Smooth muscle cell (in vitro differentiated cells): ENCODE data around the gene EPN3. TPM values are rescaled to one million over a fixed set of nuclear protein-coding genes. Genes with fewer than 3 reads are reported as not detected.

ENCODE experiments used
- DNase-seq: peaks from one replicate; lab custom pipeline; 2025; ENCODE audit not compliant: unreplicated experiment; lab: John Stamatoyannopoulos, UW
- H2AFZ ChIP-seq: fragments of 200-600 bp; sonication (generic); 2 replicates; pipeline ENCODE4 v1.6.0; 2016; ENCODE audit warnings: antibody characterized with exemption, low read depth, mild to moderate bottlenecking
- H3F3A ChIP-seq: fragments of 200-600 bp; sonication (generic); 2 replicates; pipeline ENCODE4 v1.6.0; 2017; ENCODE audit warnings: antibody characterized with exemption, low read depth
- H3K27ac ChIP-seq: fragments of 200-600 bp; sonication (generic); 2 replicates; pipeline ENCODE4 v1.5.1; 2016; ENCODE audit warnings: low read depth, mild to moderate bottlenecking
- H3K27me3 ChIP-seq: fragments of 200-600 bp; sonication (generic); 2 replicates; pipeline ENCODE4 v1.6.1; 2016; ENCODE audit warnings: low read depth, mild to moderate bottlenecking
- H3K36me3 ChIP-seq: fragments of 200-600 bp; sonication (generic); 2 replicates; pipeline ENCODE4 v1.5.1; 2016; ENCODE audit warnings: low read depth
- H3K4me1 ChIP-seq: fragments of 200-600 bp; sonication (generic); 2 replicates; pipeline ENCODE4 v1.5.1; 2016; ENCODE audit warnings: low read depth
- H3K4me2 ChIP-seq: fragments of 200-600 bp; sonication (generic); 2 replicates; pipeline ENCODE4 v1.6.0; 2016; ENCODE audit warnings: mild to moderate bottlenecking
- H3K4me3 ChIP-seq: fragments of 200-600 bp; sonication (generic); 2 replicates; pipeline ENCODE4 v1.5.1; 2016; ENCODE audit warnings: mild to moderate bottlenecking
- H3K79me2 ChIP-seq: fragments of 200-600 bp; sonication (generic); 2 replicates; pipeline ENCODE4 v1.6.0; 2016; ENCODE audit warnings: low read depth, mild to moderate bottlenecking
- H3K9ac ChIP-seq: fragments of 200-600 bp; sonication (generic); 2 replicates; pipeline ENCODE4 v1.6.0; 2016; ENCODE audit warnings: low read depth
- H3K9me3 ChIP-seq: fragments of 200-600 bp; sonication (generic); replicated peaks from 2 replicates; pipeline ENCODE4 v1.5.1; 2016; ENCODE audit warnings: low read depth
- H4K20me1 ChIP-seq: fragments of 200-600 bp; sonication (generic); 2 replicates; pipeline ENCODE4 v1.6.0; 2016; ENCODE audit warnings: low read depth
- WGBS: methylation state at CpG from one replicate; pipeline ENCODE4 v1.1.7; 2016; ENCODE audit warnings: low lambda C conversion rate; 5-methylcytosine and 5-hydroxymethylcytosine counted together
- polyA plus RNA-seq: library from polyadenylated mRNA; unstranded; fragments of >200 nt; fragmentation: Nextera tagmentation; extraction: Ambion mirVana; gene quantifications from 2 replicates; pipeline ENCODE4 v1.2.1, GENCODE V29; 2016
- total RNA-seq: library from RNA; depleted of rRNA; stranded (reverse); fragments of >200 nt; gene quantifications from 2 replicates; pipeline ENCODE4 v1.2.3, GENCODE V29; 2014
- TF ChIP-seq, protein P1 (sequence below): fragments of 200-600 bp; sonication (generic); IDR thresholded peaks from 2 replicates; pipeline ENCODE4 v1.5.1; 2017; ENCODE audit warnings: borderline replicate concordance, mild to moderate bottlenecking, antibody characterized with exemption; ENCODE audit not compliant: insufficient read depth, poor library complexity, severe bottlenecking

Gene EPN3
- total and polyA plus RNA-seq, 2 experiments from 2014 or later, result 3.9 to 5.1 TPM

DNA sequence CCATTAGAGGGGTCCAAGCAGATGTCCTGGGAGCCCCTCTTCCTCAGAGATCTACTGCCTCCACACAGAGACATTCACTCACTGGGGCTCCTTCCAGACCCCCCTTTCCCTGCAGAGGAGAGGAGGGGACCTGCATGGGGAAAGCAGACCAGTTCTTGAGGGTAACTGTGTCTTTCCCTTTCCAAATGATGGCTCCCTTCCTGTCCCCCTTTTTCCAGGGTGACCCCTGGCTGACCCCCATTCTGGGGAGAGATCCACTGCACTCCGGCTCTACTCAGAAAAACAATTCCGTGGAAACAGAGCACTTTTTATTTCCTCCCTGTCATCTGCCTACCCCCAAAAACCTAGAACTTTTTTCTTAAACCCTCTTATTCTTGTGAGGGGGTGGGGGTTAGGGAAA is 34.4 kb downstream of the EPN3 start:
- Histone ChIP-seq H3K27me3 (peaks cover 26% of the 10 kb centered on the region), H3K27ac (no peak overlapping the region), H3F3A (no peaks in the 10 kb centered on the region), H3K4me1 (peaks cover 24% of the 10 kb centered on the region), H4K20me1 (no peaks in the 10 kb centered on the region), H3K9me3 (no peaks in the 10 kb centered on the region), H2AFZ (no peak overlapping the region), H3K36me3 (no peaks in the 10 kb centered on the region), H3K4me3 (no peak overlapping the region), H3K9ac (no peak overlapping the region), H3K4me2 (no peak overlapping the region), H3K79me2 (no peaks in the 10 kb centered on the region)
- TF ChIP-seq, protein P1, sequence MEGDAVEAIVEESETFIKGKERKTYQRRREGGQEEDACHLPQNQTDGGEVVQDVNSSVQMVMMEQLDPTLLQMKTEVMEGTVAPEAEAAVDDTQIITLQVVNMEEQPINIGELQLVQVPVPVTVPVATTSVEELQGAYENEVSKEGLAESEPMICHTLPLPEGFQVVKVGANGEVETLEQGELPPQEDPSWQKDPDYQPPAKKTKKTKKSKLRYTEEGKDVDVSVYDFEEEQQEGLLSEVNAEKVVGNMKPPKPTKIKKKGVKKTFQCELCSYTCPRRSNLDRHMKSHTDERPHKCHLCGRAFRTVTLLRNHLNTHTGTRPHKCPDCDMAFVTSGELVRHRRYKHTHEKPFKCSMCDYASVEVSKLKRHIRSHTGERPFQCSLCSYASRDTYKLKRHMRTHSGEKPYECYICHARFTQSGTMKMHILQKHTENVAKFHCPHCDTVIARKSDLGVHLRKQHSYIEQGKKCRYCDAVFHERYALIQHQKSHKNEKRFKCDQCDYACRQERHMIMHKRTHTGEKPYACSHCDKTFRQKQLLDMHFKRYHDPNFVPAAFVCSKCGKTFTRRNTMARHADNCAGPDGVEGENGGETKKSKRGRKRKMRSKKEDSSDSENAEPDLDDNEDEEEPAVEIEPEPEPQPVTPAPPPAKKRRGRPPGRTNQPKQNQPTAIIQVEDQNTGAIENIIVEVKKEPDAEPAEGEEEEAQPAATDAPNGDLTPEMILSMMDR, result no peak
- DNase-seq, result no peak
- WGBS, result 63% methylated on average over 2 of the region's 2 CpGs

DNA sequence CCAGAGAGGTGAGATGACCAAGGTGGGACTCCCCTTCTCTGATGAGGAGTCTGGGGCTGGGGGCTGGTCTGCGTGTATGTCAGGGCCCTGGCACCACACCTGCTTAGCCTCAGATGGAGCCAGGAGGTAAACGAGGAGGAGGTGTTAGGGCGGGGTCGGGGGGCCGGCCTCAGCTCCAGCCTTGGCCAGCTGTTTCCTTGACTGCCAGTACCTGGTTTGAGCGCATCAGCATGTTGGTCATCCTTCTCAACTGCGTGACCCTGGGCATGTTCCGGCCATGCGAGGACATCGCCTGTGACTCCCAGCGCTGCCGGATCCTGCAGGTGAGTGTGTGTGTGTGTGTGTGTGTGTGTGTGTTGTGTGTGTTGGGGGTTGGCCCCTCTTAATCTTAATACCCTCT is 36.1 kb downstream of the EPN3 start:
- 95% methylated on average over 9 of the region's 12 CpGs for WGBS
- no peak overlapping the region for H3K4me2 ChIP-seq
- no peaks in the 10 kb centered on the region for H3K36me3 ChIP-seq
- peaks cover 13% of the 10 kb centered on the region for H3K4me1 ChIP-seq
- TF ChIP-seq, protein P1, result no peak
- H3K79me2 ChIP-seq, result no peaks in the 10 kb centered on the region
- no peak overlapping the region for H3K4me3 ChIP-seq
- peaks cover 9% of the 10 kb centered on the region for H3K27me3 ChIP-seq
- H3K27ac ChIP-seq, result no peak overlapping the region
- H3F3A ChIP-seq, result no peaks in the 10 kb centered on the region
- DNase-seq, result no peak
- H2AFZ ChIP-seq, result no peak overlapping the region
- H4K20me1 ChIP-seq, result no peaks in the 10 kb centered on the region
- H3K9ac ChIP-seq, result no peak overlapping the region
- no peaks in the 10 kb centered on the region for H3K9me3 ChIP-seq

DNA sequence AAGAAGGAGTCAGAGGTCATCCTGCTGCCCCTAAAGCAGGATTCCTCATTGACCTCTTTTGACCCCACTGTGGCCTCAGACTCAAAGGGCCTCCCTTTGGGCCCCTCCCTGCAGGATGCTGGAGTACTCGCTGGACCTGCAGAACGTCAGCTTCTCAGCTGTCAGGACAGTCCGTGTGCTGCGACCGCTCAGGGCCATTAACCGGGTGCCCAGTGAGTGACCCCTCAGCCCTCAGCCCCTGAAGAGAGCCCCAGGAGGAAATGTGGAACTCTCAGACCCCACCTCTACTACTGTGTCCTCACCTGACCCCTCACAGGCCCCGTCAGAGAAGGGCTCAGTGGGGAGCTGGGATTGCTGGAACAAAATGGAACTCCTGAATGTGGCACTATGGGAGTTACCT is 37.1 kb downstream of the EPN3 start:
- H3K36me3 ChIP-seq, result no peaks in the 10 kb centered on the region
- no peaks in the 10 kb centered on the region for H4K20me1 ChIP-seq
- no peak overlapping the region for H3K4me3 ChIP-seq
- H3K27me3 ChIP-seq, result peaks cover 9% of the 10 kb centered on the region
- peaks cover 10% of the 10 kb centered on the region for H3K4me1 ChIP-seq
- 65% methylated on average over 7 of the region's 7 CpGs for WGBS
- TF ChIP-seq, protein P1, result no peak
- H3K9me3 ChIP-seq, result no peaks in the 10 kb centered on the region
- H3K9ac ChIP-seq, result no peak overlapping the region
- no peaks in the 10 kb centered on the region for H3F3A ChIP-seq
- no peaks in the 10 kb centered on the region for H3K79me2 ChIP-seq
- H3K27ac ChIP-seq, result no peak overlapping the region
- H2AFZ ChIP-seq, result no peak overlapping the region
- H3K4me2 ChIP-seq, result no peak overlapping the region
- no peak for DNase-seq

DNA sequence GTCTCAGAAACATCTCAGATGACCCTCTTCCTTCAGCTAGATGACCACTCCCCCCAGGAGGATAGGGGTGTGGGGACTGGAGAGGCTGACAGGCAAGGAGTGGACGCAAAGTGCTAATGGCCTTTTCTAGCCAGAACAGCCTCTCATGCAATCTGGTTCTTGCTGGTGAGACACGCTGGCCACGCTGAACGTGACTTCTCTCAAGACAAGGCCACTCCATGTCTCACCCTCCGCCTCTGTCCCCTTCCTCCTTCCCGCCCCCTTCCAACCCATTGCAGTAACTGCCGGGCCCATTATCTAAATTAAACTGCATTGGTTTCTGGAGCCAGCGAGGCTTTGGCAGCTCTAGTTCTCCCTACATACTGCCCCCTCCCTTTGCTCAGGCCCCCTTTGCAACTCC is 37.5 kb downstream of the EPN3 start:
- H3K36me3 ChIP-seq, result no peaks in the 10 kb centered on the region
- peaks cover 9% of the 10 kb centered on the region for H3K27me3 ChIP-seq

More for the DNA sequence above, 37.5 kb downstream of the EPN3 start:
- no peaks in the 10 kb centered on the region for H3F3A ChIP-seq
- H3K79me2 ChIP-seq, result no peaks in the 10 kb centered on the region
- no peak overlapping the region for H3K9ac ChIP-seq
- H3K4me3 ChIP-seq, result no peak overlapping the region
- 71% methylated on average over 8 of the region's 8 CpGs for WGBS
- no peak overlapping the region for H3K4me2 ChIP-seq
- H3K4me1 ChIP-seq, result peaks cover 6% of the 10 kb centered on the region
- no peak for DNase-seq
- no peak overlapping the region for H2AFZ ChIP-seq
- H4K20me1 ChIP-seq, result no peaks in the 10 kb centered on the region
- H3K27ac ChIP-seq, result no peak overlapping the region
- H3K9me3 ChIP-seq, result no peaks in the 10 kb centered on the region
- TF ChIP-seq, protein P1, result no peak
